ENCODE measurements around the gene RAP1A. TPM values are rescaled to one million over a fixed set of nuclear protein-coding genes. Genes with fewer than 3 reads are reported as not detected.

Gene RAP1A
- total RNA-seq, 1 experiment from 2014 or later, result 26.7 TPM

DNA sequence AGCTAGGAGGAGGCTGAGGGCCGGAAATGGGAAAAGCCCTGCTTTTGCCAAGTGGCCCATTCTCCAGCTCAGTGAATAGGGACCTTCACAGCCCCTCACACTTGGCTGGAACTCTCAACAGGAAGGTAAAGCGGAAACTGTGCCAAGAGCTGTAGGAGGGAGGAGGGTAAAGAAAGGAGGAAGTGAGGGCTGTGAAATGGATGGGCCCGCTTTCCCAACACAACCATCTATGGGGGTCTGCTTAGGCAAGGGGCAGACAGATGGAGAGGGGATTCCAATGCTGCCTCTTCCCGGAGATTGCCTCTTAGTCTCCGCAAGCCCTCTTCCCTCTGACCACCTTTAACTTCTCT lies 114.4 kb downstream of the RAP1A start:
- no CpG with 5 or more reads among the region's 5 CpGs for WGBS (ENCODE audit: extremely low coverage, insufficient read length, low lambda C conversion rate)
- no peak overlapping the region for H2BK120ac ChIP-seq (ENCODE audit: low read depth, low read length, poor library complexity, severe bottlenecking)
- no peak overlapping the region for H2AK5ac ChIP-seq (ENCODE audit: insufficient read length, low read length)
- Mint-ChIP-seq H3K27ac (peak overlapping the region in 1 of 3 experiments; percentile 96; a peak in 1 of 7 replicates), H3K36me3 (ENCODE audit: insufficient read depth in 1 of 3, low read depth in 3 of 3) (no peaks in the 10 kb centered on the region), H3K27me3 (ENCODE audit: low read depth) (peaks cover 2% of the 10 kb centered on the region; the same call in 1 of the 2 replicates), H3K9me3 (no peaks in the 10 kb centered on the region), H3K4me1 (peaks cover 15 to 21% of the 10 kb centered on the region in 2 experiments), H3K4me3 (no peak overlapping the region)
- H3K4me2 ChIP-seq (ENCODE audit: insufficient read depth, insufficient read length, low read length), result no peak overlapping the region
- H2BK15ac ChIP-seq (ENCODE audit: low read depth, low read length), result no peak overlapping the region
- H3K9ac ChIP-seq (ENCODE audit: extremely low read depth, insufficient read length, low read length), result no peak overlapping the region
- no peak for TF ChIP-seq CTCF (conservative IDR thresholded peaks at IDR 0.05)
- H2BK5ac ChIP-seq (ENCODE audit: insufficient read length, low read length), result no peak overlapping the region
- no peak overlapping the region for H4K8ac ChIP-seq (replicated peaks; ENCODE audit: insufficient read length, low read depth, low read length)
- no peak overlapping the region for H2BK20ac ChIP-seq (ENCODE audit: low read depth, low read length, poor library complexity, severe bottlenecking)
- no peak overlapping the region for H3T11ph ChIP-seq (ENCODE audit: low read length)
- no peak overlapping the region for H3K14ac ChIP-seq (ENCODE audit: insufficient read depth, low read length)
- no peak overlapping the region for H3K23ac ChIP-seq (ENCODE audit: insufficient read length, low read depth, low read length)
- H3K4me1 ChIP-seq (ENCODE audit: insufficient read depth, low read length), result peaks cover 20% of the 10 kb centered on the region
- peak; percentile 8 for DNase-seq
- peaks cover 11% of the 10 kb centered on the region for H3K23me2 ChIP-seq (ENCODE audit: insufficient read length, low read depth, low read length, poor library complexity, severe bottlenecking)
- no peak overlapping the region for H3K4ac ChIP-seq (ENCODE audit: low read depth, low read length)
- H3K79me2 ChIP-seq (ENCODE audit: insufficient read depth, low read length), result no peaks in the 10 kb centered on the region; the same call in 1 of the 2 replicates
- H2AFZ ChIP-seq (ENCODE audit: low read length), result no peak overlapping the region
- H3K56ac ChIP-seq (ENCODE audit: insufficient read length, low read depth, low read length), result no peak overlapping the region
- H4K91ac ChIP-seq (ENCODE audit: insufficient read length, low read depth, low read length), result no peak overlapping the region
- H3K27ac ChIP-seq (ENCODE audit: insufficient read length, low read depth, low read length), result no peak overlapping the region
- H2BK12ac ChIP-seq (ENCODE audit: insufficient read length, low read depth, low read length), result no peak overlapping the region
- no peak overlapping the region for H3K18ac ChIP-seq (ENCODE audit: insufficient read length, low read depth, low read length)
- H3K9me3 ChIP-seq (ENCODE audit: control insufficient read depth, low read depth, low read length), result no peaks in the 10 kb centered on the region
- H4K20me1 ChIP-seq (ENCODE audit: control insufficient read depth, insufficient read depth, insufficient read length), result no peaks in the 10 kb centered on the region
- peaks cover 2% of the 10 kb centered on the region for H3K79me1 ChIP-seq (ENCODE audit: insufficient read depth, low read depth, low read length, poor library complexity, severe bottlenecking)
- H3K27me3 ChIP-seq (ENCODE audit: insufficient read depth, low read length), result no peaks in the 10 kb centered on the region
- H4K5ac ChIP-seq (ENCODE audit: insufficient read length, low read depth, low read length), result no peak overlapping the region
